Activated naive CD4-positive, alpha-beta T cell treated with Interleukin-2 at 50 U/mL for 16 hours (primary cell): ENCODE data around the gene OR4K5.
"Not testable (repeated sequence)": the region's sequence is repeated elsewhere in the genome, so short reads cannot be mapped to it uniquely, and the experiment has no call there.

Experiments
- DNase-seq: peaks from one replicate; pipeline ENCODE4 v3.0.0-alpha.2; 2020

OR4K5 gene

DNA sequence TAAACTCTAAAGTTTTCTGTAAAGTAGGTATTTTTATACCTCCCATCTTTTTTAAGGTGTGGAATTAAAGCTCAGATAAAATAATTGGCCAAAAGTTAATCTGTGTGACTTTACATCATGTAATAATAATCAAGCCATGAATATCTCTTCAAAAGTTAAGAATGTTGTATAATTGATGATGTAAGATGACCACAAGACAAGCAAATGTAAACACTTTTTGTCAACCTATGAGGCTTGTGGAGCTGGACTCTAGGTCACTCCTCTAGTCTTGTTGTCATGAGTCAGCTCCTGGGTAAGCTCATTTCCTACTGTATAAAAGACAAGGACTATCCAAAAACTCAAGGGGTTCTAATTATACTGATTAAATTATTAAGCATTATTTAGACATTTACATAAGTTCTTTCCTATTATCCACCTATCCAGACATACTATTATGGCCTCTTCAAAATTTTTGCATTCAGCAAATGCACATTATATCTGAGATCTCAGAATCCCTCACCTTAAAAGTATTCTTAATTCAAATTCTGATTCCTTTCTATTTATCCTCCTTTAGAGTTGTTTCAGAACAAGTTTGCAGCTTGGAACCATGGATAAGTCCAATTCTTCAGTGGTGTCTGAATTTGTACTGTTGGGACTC is at the start of gene OR4K5:
Gene OR4K5, plus strand, starts transcription at position 587 of the 637 bp plus-strand sequence. Its CDS starts 0 bp downstream, at position 587.
- DNase-seq = no peak

- DNase-seq = no peak
Measured at GRCh38 chr14:19873178-19873577, 47.2 kb upstream of the OR4K5 start.

DNA sequence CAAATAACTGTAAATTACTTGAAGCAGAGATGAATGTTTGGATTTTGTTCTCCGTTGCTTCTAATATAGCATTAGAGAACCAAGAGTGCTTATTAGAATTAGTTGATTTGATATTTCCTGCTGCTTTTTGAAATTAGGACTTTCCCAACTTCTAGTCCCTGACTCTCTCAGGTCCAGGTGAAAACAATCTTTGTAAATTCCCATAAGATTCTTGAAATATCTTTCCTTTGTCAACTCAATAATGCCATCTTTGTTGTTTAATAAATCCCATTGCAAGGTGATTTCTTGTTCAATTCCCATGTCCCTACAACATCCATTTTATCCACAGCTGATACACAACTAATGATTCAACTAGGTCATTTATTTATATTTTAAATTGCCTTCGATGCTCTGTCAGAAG is 45.6 kb upstream of the OR4K5 start, which contains the start of gene OR4K2:
Gene OR4K2, plus strand, starts transcription at position 301 of the 400 bp plus-strand sequence. CDS start 1,126 bp downstream, outside the sequence.
- DNase-seq = no peak

GRCh38 chr14:19878029-19878642 is 42.3 kb upstream of the OR4K5 start:
- no peak for DNase-seq

DNA sequence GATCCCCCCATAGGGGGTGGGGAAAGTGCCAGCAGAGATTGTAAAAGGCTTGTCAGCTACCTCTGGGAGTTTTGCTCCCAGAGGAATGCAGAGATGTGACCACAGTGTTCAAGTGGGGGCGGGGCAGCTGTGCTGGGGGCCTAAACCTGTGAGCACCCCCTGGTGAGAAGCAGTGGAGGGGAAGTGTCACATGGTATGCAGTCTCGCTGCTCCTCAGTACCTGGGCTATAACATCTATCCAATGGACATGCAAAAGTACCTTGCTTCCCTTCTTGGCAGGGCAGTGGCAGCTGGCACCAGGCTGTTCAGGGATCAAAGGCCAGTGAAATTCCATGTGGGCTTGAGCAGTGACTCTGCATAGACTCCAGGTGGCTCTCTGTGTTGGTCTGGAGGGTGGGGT is 25.1 kb upstream of the OR4K5 start:
- no peak for DNase-seq

DNA sequence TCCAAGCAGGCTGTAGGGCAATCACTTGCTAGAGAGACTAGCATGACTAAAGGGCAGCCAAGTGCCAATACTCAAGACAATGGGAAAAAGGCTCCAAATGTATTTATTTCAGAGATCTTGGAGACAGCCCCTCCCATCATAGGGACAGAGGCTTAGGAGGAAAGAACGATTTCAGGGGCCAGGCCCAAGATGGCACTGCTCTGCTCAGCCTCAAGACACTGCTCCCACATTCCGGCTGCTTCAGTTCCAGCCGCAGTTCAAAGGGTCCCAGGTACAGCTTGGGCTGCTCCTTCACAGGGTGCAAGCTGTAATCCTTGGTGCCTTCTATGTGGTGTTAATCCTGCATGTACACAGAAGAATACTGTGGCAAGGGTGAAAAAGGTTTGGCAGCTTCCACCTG is 19.4 kb upstream of the OR4K5 start:
- DNase-seq = no peak

DNA sequence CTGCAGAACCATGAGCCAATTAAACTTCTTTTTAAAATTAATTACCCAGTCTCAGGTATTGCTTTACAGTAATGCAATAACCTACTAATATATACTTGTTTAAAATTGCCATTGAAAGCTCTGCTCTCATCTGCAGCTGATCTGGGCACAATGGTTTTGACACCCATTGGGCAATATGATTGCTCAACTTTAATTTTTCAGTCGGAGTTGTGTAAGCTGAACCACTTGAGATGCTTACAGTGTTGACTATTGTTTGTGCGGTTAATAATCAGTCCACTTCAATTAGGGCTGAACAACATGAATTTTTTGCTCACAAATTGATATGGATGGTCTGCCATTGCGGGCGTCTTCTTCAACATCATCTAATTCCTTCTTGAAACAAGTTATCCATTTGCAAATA is 18.0 kb upstream of the OR4K5 start:
- no peak for DNase-seq

DNA sequence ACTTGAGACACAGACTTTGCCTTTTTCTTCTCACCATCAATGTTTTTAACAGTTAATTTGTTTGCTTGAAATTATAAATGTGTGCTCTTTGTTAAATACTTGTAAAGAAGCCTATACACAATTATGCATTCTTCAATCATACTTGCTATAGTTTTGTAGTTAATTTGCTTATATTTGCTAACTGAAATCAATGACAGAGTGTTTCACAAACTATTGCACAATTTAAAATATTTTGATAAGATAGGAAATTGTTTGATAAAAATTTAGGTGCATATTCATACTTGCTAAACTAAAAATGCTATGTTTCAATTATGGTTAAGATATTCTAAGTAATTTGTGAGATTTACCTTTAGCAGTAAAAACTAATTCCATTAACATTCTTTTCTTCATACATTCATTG is 13.7 kb upstream of the OR4K5 start:
- no peak for DNase-seq

- DNase-seq = no peak
Measured at GRCh38 chr14:19911114-19911513, 9.3 kb upstream of the OR4K5 start.

DNA sequence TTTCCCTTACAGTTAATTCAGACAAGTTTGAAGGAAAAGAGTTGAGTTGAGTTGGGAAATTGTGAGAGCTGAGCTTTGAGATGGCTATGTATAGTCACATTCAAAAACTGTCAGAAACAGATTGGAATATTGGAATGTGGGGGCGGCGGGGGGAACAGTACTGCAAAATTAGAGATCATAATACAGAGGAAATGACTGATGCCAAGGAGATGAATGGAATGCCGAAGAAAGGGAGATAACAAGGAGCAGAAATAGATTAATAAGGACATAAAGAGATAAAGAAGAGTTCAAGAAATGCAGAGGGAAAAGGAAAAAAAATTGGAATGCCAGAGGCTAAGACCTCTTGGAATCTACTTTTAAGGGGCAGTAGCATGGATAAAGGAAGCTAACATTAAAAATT is 3.2 kb upstream of the OR4K5 start:
- no peak for DNase-seq

DNA sequence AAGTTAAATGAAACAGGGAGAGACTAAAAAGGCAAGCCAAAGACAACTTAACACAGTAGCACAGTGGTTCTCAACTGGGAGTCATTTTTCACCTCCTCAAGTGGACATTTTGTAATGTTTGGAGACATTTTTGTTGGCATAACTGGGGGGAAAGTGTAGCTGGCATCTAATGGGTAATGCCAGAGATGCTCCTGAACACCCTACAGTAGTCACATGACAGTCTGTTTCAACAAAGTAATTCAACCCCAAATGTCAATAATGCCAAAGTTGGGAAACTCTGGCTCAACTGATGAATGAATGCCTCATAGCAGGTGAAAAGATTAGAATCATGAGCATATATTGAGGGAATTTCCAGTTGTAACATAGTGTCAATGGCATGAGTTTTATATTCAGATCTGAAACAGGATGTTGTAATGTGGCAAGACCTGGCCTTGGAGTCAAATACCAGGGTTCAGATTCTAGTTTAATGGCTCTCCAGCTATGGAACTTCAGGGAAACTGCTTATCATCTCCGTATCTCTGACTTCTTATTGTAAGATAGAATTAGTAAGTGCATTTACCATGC is 2.4 kb upstream of the OR4K5 start:
- no peak for DNase-seq

DNA sequence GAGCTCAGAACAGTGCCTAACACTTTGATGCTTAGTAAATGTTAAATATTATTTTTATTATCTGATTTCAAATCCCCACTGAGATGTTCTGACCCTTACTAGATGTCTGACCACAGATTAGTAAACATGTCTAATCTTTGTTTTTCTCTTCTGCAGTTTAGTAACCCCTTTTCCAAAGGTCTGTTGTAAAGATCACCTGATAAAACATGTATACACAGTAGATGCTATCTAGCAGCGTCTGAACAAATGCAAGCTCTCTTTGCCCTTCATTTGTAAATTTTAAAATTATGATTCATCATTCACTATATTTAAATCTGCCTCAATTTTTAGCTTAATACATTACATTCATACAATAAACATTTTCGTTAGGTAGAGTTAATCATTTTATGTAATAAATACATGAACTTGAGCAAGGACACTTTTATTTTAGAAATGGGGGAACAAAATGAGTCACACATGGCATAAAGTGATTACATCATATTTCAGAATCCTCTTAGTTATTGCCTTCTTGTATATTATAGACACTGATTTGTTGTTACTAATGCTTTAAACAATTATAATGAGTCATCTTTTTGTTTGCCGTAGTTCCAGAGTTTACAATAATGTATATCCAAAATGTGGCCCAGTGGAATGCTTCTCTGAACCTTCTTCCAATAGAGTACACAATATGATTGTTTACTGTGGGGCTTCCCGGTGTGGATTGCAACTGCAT is 1.7 kb upstream of the OR4K5 start:
- no peak for DNase-seq

DNA sequence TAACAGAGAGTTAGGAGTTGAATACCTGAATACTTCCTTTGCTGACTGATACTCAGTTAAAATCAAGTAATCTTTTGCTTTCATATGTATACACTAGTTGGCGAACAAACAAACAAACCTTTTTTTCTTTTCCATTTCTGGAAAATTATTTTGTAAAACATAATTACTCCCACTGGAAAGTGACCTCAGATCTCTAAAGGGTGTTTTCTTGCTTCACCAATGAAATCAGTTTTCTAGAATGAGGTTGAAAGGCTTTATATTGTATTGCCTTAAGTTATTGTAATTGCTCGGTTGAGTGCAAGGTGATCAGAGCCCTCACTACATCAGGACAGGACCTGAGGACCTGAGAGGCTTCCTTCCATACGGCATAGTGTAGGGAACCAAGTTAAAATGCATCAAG is 10.2 kb downstream of the OR4K5 start, which contains the start of gene OR4K1:
Gene OR4K1, plus strand, starts transcription at position 301 of the 400 bp plus-strand sequence. CDS start 4,750 bp downstream, outside the sequence.
- no peak for DNase-seq

DNA sequence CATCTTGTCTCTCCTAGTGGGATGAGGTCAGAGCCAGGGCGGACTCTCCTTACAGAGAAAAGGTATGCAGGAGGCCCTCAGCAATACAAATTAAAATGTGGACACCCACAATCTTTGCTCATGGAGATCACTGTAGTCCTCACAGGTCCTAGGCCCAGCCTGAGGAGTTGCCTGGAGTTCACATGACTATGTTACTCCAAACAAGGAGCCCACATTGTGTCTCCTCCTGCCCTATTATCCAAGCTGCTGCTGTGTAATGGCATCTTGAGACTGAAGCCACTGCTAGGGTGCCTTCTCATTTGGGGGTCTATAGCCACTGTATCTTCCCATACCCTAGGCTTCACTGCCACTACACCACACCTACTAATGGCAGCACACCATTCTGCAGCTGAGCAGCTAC is 21.3 kb downstream of the OR4K5 start:
- no peak for DNase-seq

- DNase-seq = no peak
Measured at GRCh38 chr14:19947413-19948090, 27.1 kb downstream of the OR4K5 start.

- no peak for DNase-seq
Measured at GRCh38 chr14:19949218-19949617, 28.8 kb downstream of the OR4K5 start.

DNA sequence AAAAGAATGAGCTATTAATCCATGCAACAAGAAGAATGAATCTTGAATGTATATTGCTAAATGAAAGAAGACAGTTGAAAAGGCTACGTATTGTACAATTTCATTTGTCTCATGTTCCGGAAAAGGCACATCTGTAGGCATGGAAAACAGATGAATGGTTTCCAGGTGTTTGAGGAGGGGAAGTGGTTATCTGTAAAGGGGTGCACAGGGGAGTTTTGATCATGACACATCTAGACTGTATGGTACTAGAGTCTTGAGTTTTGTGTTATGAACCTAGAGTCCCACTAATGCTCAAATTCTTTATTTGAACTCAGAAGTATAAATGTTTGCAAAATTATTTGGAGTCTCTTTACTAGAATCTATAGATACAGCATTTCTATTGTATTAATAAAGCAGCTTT is 49.3 kb downstream of the OR4K5 start:
- not testable (repeated sequence) for DNase-seq
